GM12892 (cell line): ENCODE results near the gene ATP6V1E1.

Source experiments
- DNase-seq: peaks from one replicate; pipeline ENCODE4 v3.0.0; 2011; ENCODE audit not compliant: insufficient read length
- FAIRE-seq: peaks from 2 replicates; lab custom pipeline; 2011; peaks lifted over from hg19 to GRCh38; lab: Jason Lieb, UNC
- POLR2A ChIP-seq: IDR thresholded peaks from 2 replicates; pipeline ENCODE4 v1.6.1; 2011; ENCODE audit warnings: low read depth, low read length, control low read depth
- POLR2AphosphoS5 ChIP-seq: IDR thresholded peaks from 2 replicates; pipeline ENCODE4 v1.6.1; 2011; ENCODE audit warnings: low read depth, low read length, control low read depth
- TAF1 ChIP-seq: IDR thresholded peaks from 2 replicates; pipeline ENCODE4 v1.6.1; 2011; ENCODE audit warnings: low read depth, mild to moderate bottlenecking, control low read depth, low read length, borderline replicate concordance

Gene ATP6V1E1

DNA sequence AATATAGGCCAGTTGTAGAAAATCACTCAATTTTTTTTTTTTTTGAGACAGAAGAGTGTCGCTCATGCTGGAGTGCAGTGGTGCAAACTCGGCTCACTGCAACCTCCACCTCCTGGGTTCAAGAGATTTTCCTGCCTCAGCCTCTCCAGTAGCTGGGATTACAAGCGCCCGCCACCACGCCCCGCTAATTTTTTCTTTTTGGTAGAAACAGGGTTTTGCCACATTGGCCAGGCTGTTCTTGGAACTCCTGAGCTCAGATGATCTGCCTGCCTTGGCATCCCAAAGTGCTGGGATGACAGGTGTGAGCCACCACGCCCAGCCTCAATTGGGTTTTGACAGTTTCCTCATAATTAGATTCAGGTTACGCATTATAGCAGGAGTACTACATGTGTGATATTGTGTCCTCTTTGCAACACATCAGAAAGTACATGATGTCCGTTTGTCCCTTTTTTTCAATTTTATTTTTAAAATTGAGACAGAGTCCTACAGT, 2.6 kb upstream of the ATP6V1E1 start:
- TF ChIP-seq POLR2AphosphoS5: no peak
- TF ChIP-seq POLR2A: no peak
- TF ChIP-seq TAF1: no peak
- DNase-seq: no peak
- FAIRE-seq: no peak

DNA sequence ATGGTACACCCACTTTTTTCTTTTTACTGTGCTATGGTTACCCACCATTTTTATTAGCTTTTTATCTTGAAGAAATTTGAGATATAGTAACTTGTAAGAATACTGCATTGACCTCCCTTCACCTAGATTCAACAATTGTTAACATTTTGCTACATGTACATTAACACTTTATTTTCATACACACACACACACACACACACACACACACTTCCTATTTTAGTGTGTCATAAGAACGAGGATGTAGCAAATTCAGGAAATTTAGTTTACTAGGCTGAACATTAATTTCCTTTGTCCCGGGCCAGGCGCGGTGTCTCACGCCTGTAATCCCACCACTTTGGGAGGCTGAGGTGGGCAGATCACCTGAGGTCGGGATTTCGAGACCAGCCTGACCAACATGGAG, 1.1 kb upstream of the ATP6V1E1 start:
- no peak for TF ChIP-seq POLR2A
- TF ChIP-seq TAF1: no peak
- TF ChIP-seq POLR2AphosphoS5: no peak
- DNase-seq (no peak), FAIRE-seq (no peak)

DNA sequence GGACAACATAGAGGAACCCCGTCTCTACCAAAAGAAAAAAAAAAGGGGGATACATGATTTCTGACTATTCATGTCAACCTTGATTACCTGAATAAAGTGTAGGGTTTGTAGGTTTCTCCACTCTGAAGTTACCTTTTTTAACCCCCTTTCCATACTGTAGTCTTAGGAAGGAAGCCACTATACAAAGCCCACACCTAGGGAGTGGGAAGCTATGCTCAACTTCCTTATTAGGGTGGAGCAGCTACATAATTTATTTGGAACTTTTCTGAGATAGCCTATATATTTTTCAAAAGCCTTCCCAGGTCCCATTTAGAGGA, 582 bp upstream of the ATP6V1E1 start:
- no peak for FAIRE-seq
- DNase-seq: no peak
- TF ChIP-seq POLR2A (no peak), POLR2AphosphoS5 (no peak), TAF1 (no peak)

DNA sequence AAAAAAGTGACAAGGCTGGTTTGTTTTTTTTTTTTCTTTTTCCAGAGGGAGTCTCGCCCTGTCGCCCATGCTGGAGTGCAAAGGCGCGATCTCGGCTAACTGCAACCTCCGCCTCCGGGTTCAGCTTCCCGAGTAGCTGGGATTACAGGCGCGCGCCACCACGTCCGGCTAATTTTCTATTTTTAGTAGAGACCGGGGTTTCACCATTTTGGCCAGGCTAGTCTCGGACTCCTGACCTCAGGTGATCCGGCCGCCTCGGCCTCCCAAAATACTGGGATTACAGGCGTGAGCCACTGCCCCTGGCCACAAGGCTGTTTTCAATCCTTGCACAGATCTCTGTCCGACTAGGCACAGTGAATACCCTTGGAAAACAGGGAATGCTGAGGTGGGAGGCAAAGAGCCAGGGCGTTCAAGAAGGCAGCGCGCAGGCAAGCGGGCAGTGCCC, 566 bp downstream of the ATP6V1E1 start:
- no peak for FAIRE-seq
- DNase-seq: no peak
- TF ChIP-seq POLR2A: no peak
- TF ChIP-seq POLR2AphosphoS5: no peak
- TF ChIP-seq TAF1: no peak

DNA sequence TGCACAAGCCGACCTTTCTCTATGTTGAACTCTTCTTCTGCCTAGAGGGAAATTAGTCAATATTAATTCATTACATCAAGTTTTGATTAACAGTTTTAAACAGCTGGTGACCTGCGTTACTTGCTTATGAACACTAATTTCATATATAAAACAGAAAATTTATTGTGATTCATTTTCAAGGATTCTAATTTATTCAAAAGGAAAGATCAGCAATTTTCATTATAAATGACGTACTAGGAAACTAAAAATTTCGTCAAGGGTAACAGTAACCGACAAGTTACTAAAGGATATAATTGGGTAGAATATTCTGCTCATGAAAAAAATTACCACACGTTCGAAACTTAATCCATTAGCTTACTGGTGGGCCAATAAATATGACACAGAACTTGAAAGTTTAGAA, 15.3 kb downstream of the ATP6V1E1 start:
- FAIRE-seq: no peak
- DNase-seq: no peak
- TF ChIP-seq TAF1 (no peak), POLR2AphosphoS5 (no peak), POLR2A (no peak)

DNA sequence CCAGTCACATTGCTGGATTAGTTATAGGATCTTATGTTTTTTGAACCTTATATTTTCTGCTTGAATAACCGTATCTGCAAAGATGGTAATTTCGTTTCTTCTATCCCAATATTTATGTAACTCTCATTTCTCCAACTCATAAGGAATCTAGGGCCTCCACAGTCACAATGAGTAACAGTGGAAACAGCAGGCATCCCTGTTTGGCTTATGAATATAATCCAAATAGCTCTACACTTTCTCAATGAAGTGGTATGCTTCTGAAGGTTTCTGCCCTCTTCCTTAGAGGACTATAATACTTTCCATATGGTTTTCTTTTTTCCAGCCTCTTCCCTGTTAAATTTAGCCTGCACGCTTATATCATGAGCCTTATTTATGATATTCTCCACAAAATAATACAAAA, 16.5 kb downstream of the ATP6V1E1 start:
- FAIRE-seq (no peak), DNase-seq (no peak)
- no peak for TF ChIP-seq TAF1
- no peak for TF ChIP-seq POLR2AphosphoS5
- no peak for TF ChIP-seq POLR2A

DNA sequence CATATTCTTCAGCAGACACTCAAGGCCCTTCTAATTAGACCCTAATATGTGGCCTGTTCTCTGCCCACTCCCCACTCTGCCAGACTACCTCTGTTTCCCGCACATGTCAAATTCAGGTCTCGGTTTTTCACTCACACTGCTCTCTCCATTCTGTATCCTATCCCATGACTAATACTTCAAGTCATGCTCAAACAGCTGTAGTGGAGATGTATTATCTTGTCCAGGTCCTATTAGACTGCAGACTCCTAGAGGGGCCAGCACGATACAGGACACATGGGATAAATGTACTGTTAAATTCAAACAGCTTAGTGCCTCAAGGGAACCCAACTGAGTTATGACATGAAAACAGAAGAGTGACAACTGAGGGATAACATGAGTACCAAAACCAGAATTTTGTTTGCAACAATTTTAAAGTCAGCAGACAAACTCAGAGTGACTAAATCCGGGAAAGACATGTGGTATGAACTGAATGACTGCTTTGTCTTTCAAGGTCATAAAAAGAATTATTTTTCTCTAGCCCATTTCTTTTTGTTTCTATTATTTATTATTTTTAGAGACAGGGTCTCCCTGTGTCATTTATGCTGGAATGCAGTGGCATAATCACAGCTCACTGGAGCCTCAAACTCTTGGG, 20.5 kb downstream of the ATP6V1E1 start:
- FAIRE-seq: peak; percentile 9
- TF ChIP-seq POLR2A: no peak
- TF ChIP-seq POLR2AphosphoS5: no peak
- no peak for TF ChIP-seq TAF1
- no peak for DNase-seq

DNA sequence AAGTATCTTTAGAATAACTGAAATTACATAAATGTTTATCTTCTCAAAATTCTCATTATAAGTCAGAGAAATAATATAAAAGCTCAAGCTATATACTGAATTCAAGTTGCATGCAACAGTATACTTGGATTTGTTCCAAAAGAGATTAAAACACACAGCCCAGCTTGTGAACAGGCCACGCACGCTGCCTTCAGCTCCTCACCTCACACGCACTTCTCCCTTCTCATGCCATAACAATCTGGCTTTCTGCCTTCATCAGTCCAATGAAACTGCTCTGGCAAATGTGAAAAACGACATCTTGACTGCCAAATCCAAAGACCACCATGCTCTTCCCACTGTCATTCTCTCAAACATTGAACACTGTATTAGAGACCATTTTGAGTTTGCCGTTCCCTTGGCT, 22.1 kb downstream of the ATP6V1E1 start:
- FAIRE-seq: no peak
- TF ChIP-seq TAF1 (no peak), POLR2AphosphoS5 (no peak), POLR2A (no peak)
- no peak for DNase-seq

DNA sequence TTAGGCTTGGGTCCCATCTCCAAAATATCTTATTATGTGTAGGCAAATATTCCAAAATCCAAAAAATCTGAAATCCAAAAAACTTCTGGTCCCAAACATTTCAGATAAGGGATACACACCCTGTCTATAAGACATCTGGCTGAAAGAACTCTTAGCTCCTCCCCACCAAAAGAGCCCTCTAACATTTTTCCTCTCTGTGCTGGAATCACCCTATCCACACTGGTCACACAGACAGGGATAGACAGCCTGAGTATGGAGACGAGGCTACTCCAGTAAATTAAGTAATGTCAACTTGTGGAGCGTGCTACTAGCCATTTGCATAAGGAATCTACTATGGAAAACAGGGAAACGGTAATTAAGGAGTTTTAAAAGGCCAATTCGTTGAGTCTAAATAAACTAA, 24.9 kb downstream of the ATP6V1E1 start:
- no peak for TF ChIP-seq POLR2AphosphoS5
- DNase-seq: no peak
- no peak for FAIRE-seq

DNA sequence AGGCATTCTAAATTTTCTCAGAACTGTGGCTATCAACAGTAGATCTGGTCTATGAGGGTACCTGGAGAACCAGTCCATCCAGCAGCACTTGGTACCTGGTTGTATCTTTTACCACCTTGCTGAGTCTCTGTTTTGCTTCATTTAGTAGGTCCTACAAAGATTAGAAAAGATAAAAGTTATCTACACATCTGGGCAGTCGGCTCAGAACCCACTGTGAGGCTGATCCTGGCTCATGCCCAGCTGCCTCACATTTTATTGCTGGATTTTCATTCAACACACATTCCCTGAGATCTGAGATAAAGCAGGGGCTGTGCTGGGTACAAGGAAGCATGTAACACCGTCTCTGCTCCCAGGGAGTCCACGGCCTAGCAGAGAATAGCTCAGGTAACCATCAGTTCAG, 27.5 kb downstream of the ATP6V1E1 start:
- TF ChIP-seq POLR2A (no peak), TAF1 (no peak), POLR2AphosphoS5 (no peak)
- DNase-seq (no peak), FAIRE-seq (no peak)

DNA sequence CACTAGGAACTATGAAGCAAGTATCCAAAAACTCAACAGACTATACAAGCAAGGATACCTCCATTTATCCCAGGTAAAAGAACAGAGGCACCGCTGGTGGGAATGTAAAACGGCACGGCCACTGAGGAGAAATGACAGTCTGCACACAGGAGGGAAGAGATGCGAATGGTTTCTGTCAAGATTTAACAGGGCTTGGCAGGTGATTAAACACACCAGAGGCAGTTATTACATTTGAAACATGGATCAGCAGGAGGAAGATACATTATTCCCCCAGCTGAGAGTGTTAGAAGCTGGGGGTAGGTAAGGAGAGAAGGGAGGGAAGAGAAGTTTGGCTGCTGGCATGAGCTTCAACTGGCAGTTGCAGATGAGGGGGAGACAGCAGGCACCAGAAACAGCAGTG, 30.2 kb downstream of the ATP6V1E1 start:
- DNase-seq: no peak
- TF ChIP-seq TAF1 (no peak), POLR2AphosphoS5 (no peak), POLR2A (no peak)
- FAIRE-seq: no peak

DNA sequence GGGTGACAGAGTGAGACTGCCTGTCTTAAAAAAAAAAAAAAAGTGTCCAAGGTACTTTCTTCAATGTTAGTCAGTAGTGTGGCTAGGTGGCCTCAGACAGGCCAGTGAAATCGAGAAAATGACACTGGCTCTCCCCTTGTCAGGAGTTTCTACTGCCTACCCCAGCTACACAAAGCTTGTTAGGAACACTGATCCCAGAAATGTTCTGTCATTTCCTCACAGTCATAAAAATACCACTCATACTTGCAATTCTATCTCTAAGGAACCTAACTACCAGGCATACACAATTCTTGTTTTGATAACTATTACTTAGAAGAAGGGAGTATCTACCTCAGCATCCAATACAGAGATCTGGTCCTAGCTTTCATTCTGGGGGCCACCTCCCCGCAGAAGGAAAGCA, 31.3 kb downstream of the ATP6V1E1 start:
- DNase-seq: no peak
- FAIRE-seq: no peak
- TF ChIP-seq TAF1: no peak
- no peak for TF ChIP-seq POLR2AphosphoS5
- no peak for TF ChIP-seq POLR2A

DNA sequence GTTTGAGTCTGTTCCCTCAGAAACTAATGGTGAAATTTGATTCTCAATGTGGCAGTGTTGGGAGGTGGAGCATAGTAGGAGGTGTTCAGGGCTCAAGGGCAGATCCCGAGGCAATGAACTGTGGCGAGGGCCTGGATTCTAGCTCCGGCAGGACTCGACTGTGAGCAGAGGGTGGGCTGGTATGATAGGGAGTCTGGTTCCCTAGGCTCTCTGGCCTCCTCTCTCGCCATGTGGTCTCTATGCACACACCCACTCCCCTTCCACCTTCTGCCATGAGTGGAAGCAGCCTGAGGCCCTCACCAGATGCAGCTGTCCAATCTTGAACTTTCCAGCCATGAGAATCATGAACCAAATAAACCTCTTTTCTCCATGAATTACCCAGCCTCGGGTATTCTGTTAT, 32.3 kb downstream of the ATP6V1E1 start:
- no peak for FAIRE-seq
- DNase-seq: no peak
- TF ChIP-seq TAF1 (no peak), POLR2A (no peak), POLR2AphosphoS5 (no peak)
